RWPE2 (cell line): Measurements from ENCODE around the gene IDH3A.

Source experiments
- ATAC-seq: fragments of 200-7000 bp; cut with Tn5 transposase; 3 replicates; pipeline ENCODE4 v1.9.1; 2021; ENCODE audit warnings: low read depth
- DNase-seq: peaks from one replicate; pipeline ENCODE4 v3.0.0-alpha.2; 2020; ENCODE audit warnings: low spot score
- H3K27ac ChIP-seq: fragments of 450-650 bp; 2 replicates; pipeline ENCODE4 v1.5.1; 2017; ENCODE audit warnings: mild to moderate bottlenecking; ENCODE audit not compliant: poor library complexity, severe bottlenecking
- H3K27me3 ChIP-seq: fragments of 250-450 bp; sonication (Bioruptor Pico); 2 replicates; pipeline ENCODE4 v1.5.1; 2021; ENCODE audit warnings: mild to moderate bottlenecking, moderate library complexity; ENCODE audit not compliant: insufficient read depth, poor library complexity, severe bottlenecking
- H3K36me3 ChIP-seq: fragments of 250-450 bp; sonication (Bioruptor Pico); 2 replicates; pipeline ENCODE4 v1.5.1; 2020; ENCODE audit warnings: low read depth, mild to moderate bottlenecking, moderate library complexity
- H3K4me1 ChIP-seq: fragments of 250-450 bp; sonication (Bioruptor Pico); 2 replicates; pipeline ENCODE4 v1.5.1; 2021; ENCODE audit warnings: mild to moderate bottlenecking, moderate library complexity; ENCODE audit not compliant: insufficient read depth, poor library complexity, severe bottlenecking
- H3K4me3 ChIP-seq: fragments of 250-450 bp; sonication (Bioruptor Pico); 2 replicates; pipeline ENCODE4 v1.5.1; 2021; ENCODE audit warnings: mild to moderate bottlenecking, moderate library complexity; ENCODE audit not compliant: severe bottlenecking
- H3K9me3 ChIP-seq: fragments of 250-450 bp; sonication (Bioruptor Pico); 2 replicates; pipeline ENCODE4 v1.5.1; 2021; ENCODE audit warnings: mild to moderate bottlenecking, moderate library complexity; ENCODE audit not compliant: severe bottlenecking
- CTCF ChIP-seq: fragments of 450-650 bp; IDR thresholded peaks from one replicate; pipeline ENCODE4 v1.5.1; 2017; ENCODE audit warnings: mild to moderate bottlenecking, moderate library complexity; ENCODE audit not compliant: poor library complexity, severe bottlenecking

IDH3A gene

GRCh38 chr15:78208887-78209645 is 59.9 kb downstream of the IDH3A start:
- no peak for TF ChIP-seq CTCF
- H3K9me3 ChIP-seq: no peaks in the 10 kb centered on the region
- no peaks in the 10 kb centered on the region for H3K27me3 ChIP-seq
- no peak overlapping the region for H3K27ac ChIP-seq
- ATAC-seq (no peak), DNase-seq (peak; percentile 63)
- no peak overlapping the region for H3K4me3 ChIP-seq
- no peaks in the 10 kb centered on the region for H3K36me3 ChIP-seq
- peaks cover 9% of the 10 kb centered on the region for H3K4me1 ChIP-seq

- ATAC-seq (no peak), DNase-seq (peak; percentile 56)
- H3K4me1 ChIP-seq: peaks cover 9% of the 10 kb centered on the region
- no peaks in the 10 kb centered on the region for H3K9me3 ChIP-seq
- H3K27ac ChIP-seq: no peak overlapping the region
- H3K36me3 ChIP-seq: no peaks in the 10 kb centered on the region
- no peak for TF ChIP-seq CTCF
- no peaks in the 10 kb centered on the region for H3K27me3 ChIP-seq
- H3K4me3 ChIP-seq: no peak overlapping the region
These were observed 60.6 kb downstream of the IDH3A start for GRCh38 chr15:78209646-78210348.

GRCh38 chr15:78210349-78210717 is 61.2 kb downstream of the IDH3A start:
- no peaks in the 10 kb centered on the region for H3K36me3 ChIP-seq
- H3K4me3 ChIP-seq: no peak overlapping the region
- no peaks in the 10 kb centered on the region for H3K27me3 ChIP-seq
- H3K9me3 ChIP-seq: no peaks in the 10 kb centered on the region
- H3K4me1 ChIP-seq: peaks cover 9% of the 10 kb centered on the region
- no peak for TF ChIP-seq CTCF
- H3K27ac ChIP-seq: no peak overlapping the region
- peak; percentile 20 for DNase-seq
- ATAC-seq: no peak

- ATAC-seq: no peak
- H3K27ac ChIP-seq: no peak overlapping the region
- peaks cover 12% of the 10 kb centered on the region for H3K4me1 ChIP-seq
These were observed 62.2 kb downstream of the IDH3A start for GRCh38 chr15:78211189-78211921.

More at GRCh38 chr15:78211189-78211921, 62.2 kb downstream of the IDH3A start:
- no peak overlapping the region for H3K4me3 ChIP-seq
- peak; percentile 35 for DNase-seq
- no peak for TF ChIP-seq CTCF
- no peaks in the 10 kb centered on the region for H3K36me3 ChIP-seq
- H3K27me3 ChIP-seq: no peaks in the 10 kb centered on the region
- no peaks in the 10 kb centered on the region for H3K9me3 ChIP-seq
